ENCODE results near the gene ZNF749.
"Not testable (repeated sequence)": the region's sequence is repeated elsewhere in the genome, so short reads cannot be mapped to it uniquely, and the experiment has no call there.

ZNF749 gene

DNA sequence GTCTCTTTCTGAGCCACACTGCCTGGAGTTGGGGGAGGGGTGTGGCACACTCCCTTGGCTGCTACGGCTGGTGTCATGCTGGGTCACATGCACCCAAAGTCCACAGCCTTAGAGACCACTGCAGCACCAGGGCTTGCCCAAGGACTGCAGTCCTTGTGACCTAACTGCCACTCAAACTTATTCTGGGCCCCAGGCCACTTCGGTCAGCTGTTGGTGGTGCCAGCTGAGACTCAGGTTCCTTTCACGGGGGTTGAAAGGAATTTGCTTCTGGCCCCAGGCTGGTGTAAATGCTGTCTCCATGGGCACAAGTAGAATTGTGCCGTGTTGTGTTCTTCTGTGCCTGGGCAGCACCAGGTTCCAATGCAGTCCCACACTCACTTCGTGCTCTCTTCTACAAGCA is 31.4 kb downstream of the ZNF749 start:
- DNase-seq (ENCODE audit: low spot score) = no peak

DNA sequence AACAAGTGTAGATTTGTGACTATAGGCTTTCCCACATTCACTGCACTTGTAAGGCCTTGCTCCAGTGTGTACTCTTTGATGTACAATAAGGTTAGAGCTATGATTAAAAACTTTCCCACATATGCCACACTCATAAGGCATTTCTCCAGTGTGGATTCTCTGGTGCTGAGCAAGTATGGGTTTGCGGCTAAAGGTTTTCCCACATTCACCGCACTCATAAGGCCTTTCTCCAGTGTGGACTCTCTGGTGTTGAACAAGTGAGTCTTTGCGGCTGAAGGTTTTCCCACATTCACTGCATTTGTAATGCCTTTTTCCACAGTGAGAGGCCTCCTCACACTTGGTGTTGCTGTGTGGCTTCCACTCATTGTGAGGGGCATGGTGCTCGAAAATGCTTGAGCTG is 38.5 kb downstream of the ZNF749 start:
- DNase-seq (ENCODE audit: low spot score) = no peak

DNA sequence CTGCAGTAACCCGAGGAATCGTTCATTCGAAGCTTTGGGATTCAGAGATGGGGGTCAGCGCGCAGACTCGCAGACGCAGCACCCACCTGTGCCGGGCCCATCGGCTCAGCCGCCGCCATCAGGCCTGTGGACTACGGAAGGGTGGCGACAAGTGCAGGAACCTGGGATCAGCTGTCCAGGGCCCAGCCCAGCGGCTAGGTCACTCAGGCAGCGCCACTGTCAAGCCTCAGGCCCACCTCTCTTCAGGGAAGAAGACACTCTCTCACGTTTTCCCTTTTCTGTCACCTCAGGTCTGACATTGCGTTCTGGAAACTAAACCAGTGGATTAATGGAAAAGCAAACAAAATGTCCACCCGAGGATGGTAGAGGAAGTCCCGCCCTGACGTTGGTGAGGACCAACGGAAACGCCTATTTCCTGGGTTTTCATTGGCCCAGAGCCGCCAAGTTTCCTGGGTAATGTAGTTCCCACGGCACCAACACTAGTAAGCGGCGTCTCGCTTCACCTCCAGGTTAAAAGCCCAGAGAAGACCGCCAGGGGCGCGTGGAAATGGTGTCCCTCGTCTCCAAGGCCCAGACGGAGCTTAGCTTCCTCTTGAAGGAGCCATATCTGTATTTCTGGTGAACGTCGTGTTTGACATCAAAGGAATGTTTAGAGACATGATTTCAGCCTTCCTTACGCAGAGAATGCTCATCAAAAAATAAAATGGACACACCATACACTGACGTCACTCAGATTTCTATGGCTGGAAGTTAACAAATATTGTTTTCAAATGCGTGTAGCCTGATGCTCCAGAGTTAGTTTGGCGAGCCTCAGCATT is 42.3 kb downstream of the ZNF749 start, which contains the start of gene ZNF772:
TSS of gene ZNF772 (minus strand) at position 376 of the 818 bp plus-strand sequence. CDS start at position 119, 257 bp downstream.
- peak; percentile 96 for DNase-seq (ENCODE audit: low spot score)

DNA sequence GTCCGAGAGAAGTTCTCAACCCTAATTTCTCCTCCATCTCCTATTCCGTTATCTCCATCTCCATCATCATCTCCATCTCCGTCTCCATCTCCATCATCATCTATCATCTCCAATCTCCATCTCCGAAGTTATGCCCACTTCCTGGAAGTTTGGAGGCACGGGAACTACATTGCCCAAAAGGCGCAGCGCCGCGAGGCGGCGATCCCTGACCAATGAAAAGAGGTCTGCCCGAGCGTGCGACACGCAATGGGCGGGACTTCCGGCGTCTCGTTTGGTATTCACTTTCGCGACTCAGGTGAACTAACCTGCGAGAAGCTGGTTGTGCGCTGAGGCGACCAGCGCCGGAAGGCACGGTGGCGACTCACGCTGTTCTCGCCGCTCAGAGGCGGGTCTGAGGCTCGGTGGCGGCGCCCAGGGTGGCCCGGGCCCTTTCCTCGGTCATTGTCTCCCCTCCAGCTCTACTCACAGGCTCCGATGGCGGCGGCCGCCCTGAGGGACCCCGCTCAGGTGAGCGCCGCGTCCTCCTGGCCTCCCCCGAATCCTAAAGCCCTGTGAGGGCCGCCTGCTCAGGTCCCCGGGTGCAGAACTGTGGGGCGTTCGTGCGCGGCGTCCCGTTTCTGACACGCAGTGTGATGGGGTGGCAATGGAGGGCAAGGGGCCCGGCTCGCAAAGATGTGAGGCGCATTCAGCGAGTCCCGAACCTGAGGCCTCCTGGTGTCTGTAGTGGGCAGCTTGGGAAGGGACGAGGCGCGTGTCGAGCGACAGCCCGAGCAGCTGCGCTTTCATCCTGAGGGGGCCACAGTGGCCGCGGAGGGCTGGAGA is 52.6 kb downstream of the ZNF749 start, which contains the start of gene ZNF419:
TSS of gene ZNF419 (plus strand) at position 274 of the 822 bp plus-strand sequence. CDS start at position 475, 201 bp downstream.
- DNase-seq (ENCODE audit: low spot score) = peak; percentile 94

DNA sequence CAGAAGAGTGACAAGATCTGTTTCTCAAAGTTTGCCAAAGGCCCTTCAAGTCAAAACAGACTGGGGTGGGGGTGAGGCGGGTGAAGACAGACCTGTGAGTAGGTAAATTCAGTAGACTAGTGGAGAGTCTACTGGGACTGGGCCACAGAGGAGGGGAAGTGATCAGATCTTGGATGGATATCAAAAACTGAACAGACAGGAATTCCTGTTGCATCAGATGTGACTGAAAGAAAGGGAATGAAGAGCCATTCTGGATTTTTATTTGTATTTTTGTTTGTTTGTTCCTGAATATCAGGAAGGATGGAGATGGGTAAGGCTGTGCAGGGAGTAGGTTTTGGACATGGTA is 53.1 kb downstream of the ZNF749 start:
- not testable (repeated sequence) for DNase-seq (ENCODE audit: low spot score)
